Fibroblast of lung (primary cell): ENCODE results near the gene GABRD. TPM values are rescaled to one million over a fixed set of nuclear protein-coding genes. Genes with fewer than 3 reads are reported as not detected.

Experiments
- DNase-seq, 2 donors: peaks; one replicate each; pipeline versions ENCODE4 v3.0.0 to v3.0.0-alpha.2; 2010; ENCODE audit warnings: low read depth in 2 of 2
- H2AFZ ChIP-seq: 2 replicates; pipeline ENCODE4 v1.5.1; 2012; ENCODE audit warnings: low read length, control low read depth, inconsistent platforms
- H3K27ac ChIP-seq: 2 replicates; pipeline ENCODE4 v1.5.1; 2011; ENCODE audit warnings: low read length, control low read depth; ENCODE audit not compliant: insufficient read depth
- H3K27me3 ChIP-seq: 2 replicates; pipeline ENCODE4 v1.5.1; 2011; ENCODE audit warnings: mild to moderate bottlenecking, low read length; ENCODE audit not compliant: control insufficient read depth, insufficient read depth
- H3K36me3 ChIP-seq: 2 replicates; pipeline ENCODE4 v1.5.1; 2011; ENCODE audit warnings: low read length; ENCODE audit not compliant: control insufficient read depth, insufficient read depth
- H3K4me1 ChIP-seq: 2 replicates; pipeline ENCODE4 v1.5.1; 2011; ENCODE audit warnings: low read length; ENCODE audit not compliant: control insufficient read depth, insufficient read depth; ENCODE audit errors: extremely low read depth
- H3K4me2 ChIP-seq: 2 replicates; pipeline ENCODE4 v1.5.1; 2011; ENCODE audit warnings: low read length, control low read depth; ENCODE audit not compliant: insufficient read depth; ENCODE audit errors: extremely low read depth
- H3K4me3 ChIP-seq, 4 experiments: fragments of 200-600 bp in 1 of 4; sonication (generic) in 1 of 4; replicated peaks in 1 of 4; 2 replicates each; pipeline ENCODE4 v1.5.1; 2011 to 2016; ENCODE audit warnings: low read length in 4 of 4, low read depth in 3 of 4, mild to moderate bottlenecking in 3 of 4, control low read depth in 2 of 4, inconsistent platforms in 1 of 4, mixed read lengths in 1 of 4; ENCODE audit not compliant: insufficient read depth in 1 of 4; ENCODE audit errors: control extremely low read depth in 1 of 4
- H3K79me2 ChIP-seq: 2 replicates; pipeline ENCODE4 v1.5.1; 2012; ENCODE audit warnings: mild to moderate bottlenecking, low read length, inconsistent platforms; ENCODE audit not compliant: control insufficient read depth, insufficient read depth
- H3K9ac ChIP-seq: 2 replicates; pipeline ENCODE4 v1.5.1; 2011; ENCODE audit warnings: mild to moderate bottlenecking, low read length, control low read depth; ENCODE audit not compliant: insufficient read depth
- H3K9me3 ChIP-seq: 2 replicates; pipeline ENCODE4 v1.5.1; 2012; ENCODE audit warnings: low read depth, low read length; ENCODE audit not compliant: control insufficient read depth, insufficient read depth
- H4K20me1 ChIP-seq: 2 replicates; pipeline ENCODE4 v1.5.1; 2011; ENCODE audit warnings: low read length; ENCODE audit not compliant: control insufficient read depth, insufficient read depth; ENCODE audit errors: extremely low read depth
- EZH2 ChIP-seq: IDR thresholded peaks from 2 replicates; pipeline ENCODE4 v1.5.1; 2012; ENCODE audit warnings: low read length, control low read depth, mild to moderate bottlenecking; ENCODE audit errors: missing control alignments
- polyA plus RNA-seq, 2 donors: library from polyadenylated mRNA; depleted of rRNA in 1 of 2; stranded (reverse) in 1 of 2; unstranded in 1 of 2; fragments of >200 nt; gene quantifications; 2 replicates each; pipeline ENCODE4 v1.2.1, GENCODE V29; 2011 to 2012; ENCODE audit warnings: missing spikeins in 1 of 2
- total RNA-seq: library from RNA; depleted of rRNA; stranded (reverse); fragments of >200 nt; gene quantifications from 2 replicates; pipeline ENCODE4 v1.2.1, GENCODE V29; 2014
- TF ChIP-seq, protein P1 (sequence below), 2 donors: IDR thresholded peaks in 1 of 2; conservative IDR thresholded peaks in 1 of 2; 1 replicate in 1 of 2; 2 replicates in 1 of 2; pipeline ENCODE4 v1.5.1; 2011 to 2012; ENCODE audit warnings: low read length in 2 of 2, control low read depth in 1 of 2, inconsistent platforms in 1 of 2, low read depth in 1 of 2, mild to moderate bottlenecking in 1 of 2

Gene GABRD
- total and polyA plus RNA-seq, 2 donors (not counting 1 experiment from before 2014, with no cell fraction given) = not detected

DNA sequence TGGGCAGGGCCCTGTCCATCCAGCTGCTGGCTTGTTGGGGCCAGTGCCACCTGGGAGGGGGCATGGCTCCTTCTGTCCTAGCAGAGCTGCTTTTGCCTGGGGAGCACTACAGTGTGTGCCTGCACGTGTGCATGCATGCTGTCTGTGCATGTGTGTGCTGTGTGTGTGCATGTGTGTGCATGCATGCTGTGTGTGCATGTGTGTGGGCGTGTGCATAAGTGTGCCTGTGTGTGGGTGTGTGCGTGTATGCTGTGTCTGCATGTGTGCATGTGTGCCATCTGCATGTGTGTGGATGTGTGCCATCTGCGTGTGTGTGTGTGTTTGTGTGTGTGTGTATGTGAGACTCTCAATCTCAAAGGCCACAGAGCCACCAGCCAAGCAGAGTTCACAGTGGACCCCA is 22.7 kb downstream of the GABRD start:
- no peak for TF ChIP-seq EZH2
- TF ChIP-seq, protein P1, sequence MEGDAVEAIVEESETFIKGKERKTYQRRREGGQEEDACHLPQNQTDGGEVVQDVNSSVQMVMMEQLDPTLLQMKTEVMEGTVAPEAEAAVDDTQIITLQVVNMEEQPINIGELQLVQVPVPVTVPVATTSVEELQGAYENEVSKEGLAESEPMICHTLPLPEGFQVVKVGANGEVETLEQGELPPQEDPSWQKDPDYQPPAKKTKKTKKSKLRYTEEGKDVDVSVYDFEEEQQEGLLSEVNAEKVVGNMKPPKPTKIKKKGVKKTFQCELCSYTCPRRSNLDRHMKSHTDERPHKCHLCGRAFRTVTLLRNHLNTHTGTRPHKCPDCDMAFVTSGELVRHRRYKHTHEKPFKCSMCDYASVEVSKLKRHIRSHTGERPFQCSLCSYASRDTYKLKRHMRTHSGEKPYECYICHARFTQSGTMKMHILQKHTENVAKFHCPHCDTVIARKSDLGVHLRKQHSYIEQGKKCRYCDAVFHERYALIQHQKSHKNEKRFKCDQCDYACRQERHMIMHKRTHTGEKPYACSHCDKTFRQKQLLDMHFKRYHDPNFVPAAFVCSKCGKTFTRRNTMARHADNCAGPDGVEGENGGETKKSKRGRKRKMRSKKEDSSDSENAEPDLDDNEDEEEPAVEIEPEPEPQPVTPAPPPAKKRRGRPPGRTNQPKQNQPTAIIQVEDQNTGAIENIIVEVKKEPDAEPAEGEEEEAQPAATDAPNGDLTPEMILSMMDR (conservative IDR thresholded peaks at IDR 0.05 in 1 of 2, IDR thresholded peaks at IDR 0.05 in 1 of 2; ENCODE audit: low read depth in 1 of 2, low read length in 2 of 2) = no peak
- Histone ChIP-seq H4K20me1 (no peaks in the 10 kb centered on the region), H3K4me3 (no peak overlapping the region), H3K79me2 (no peaks in the 10 kb centered on the region), H3K9ac (no peak overlapping the region), H3K36me3 (no peaks in the 10 kb centered on the region), H2AFZ (no peak overlapping the region), H3K27me3 (peaks cover 2% of the 10 kb centered on the region), H3K9me3 (no peaks in the 10 kb centered on the region), H3K4me1 (no peaks in the 10 kb centered on the region), H3K27ac (no peak overlapping the region), H3K4me2 (no peak overlapping the region)
- no peak for DNase-seq

- Histone ChIP-seq H3K79me2 (no peaks in the 10 kb centered on the region), H3K27ac (no peak overlapping the region), H3K27me3 (peaks cover 2% of the 10 kb centered on the region), H3K4me1 (no peaks in the 10 kb centered on the region), H3K9ac (no peak overlapping the region), H3K4me3 (no peak overlapping the region), H4K20me1 (no peaks in the 10 kb centered on the region), H2AFZ (no peak overlapping the region), H3K9me3 (no peaks in the 10 kb centered on the region), H3K36me3 (no peaks in the 10 kb centered on the region), H3K4me2 (no peak overlapping the region)
- no peak for DNase-seq
- TF ChIP-seq, protein P1 (conservative IDR thresholded peaks at IDR 0.05 in 1 of 2, IDR thresholded peaks at IDR 0.05 in 1 of 2; ENCODE audit: low read depth in 1 of 2, low read length in 2 of 2) = no peak
- no peak for TF ChIP-seq EZH2
Measured at GRCh38 chr1:2042830-2043773, 24.0 kb downstream of the GABRD start.

- Histone ChIP-seq H3K27me3 (peaks cover 2% of the 10 kb centered on the region), H3K4me3 (no peak overlapping the region), H3K27ac (no peak overlapping the region), H4K20me1 (no peaks in the 10 kb centered on the region), H3K36me3 (no peaks in the 10 kb centered on the region), H2AFZ (no peak overlapping the region), H3K9ac (no peak overlapping the region), H3K79me2 (no peaks in the 10 kb centered on the region), H3K4me2 (no peak overlapping the region), H3K9me3 (no peaks in the 10 kb centered on the region), H3K4me1 (no peaks in the 10 kb centered on the region)
- no peak for DNase-seq
- TF ChIP-seq, protein P1 (conservative IDR thresholded peaks at IDR 0.05 in 1 of 2, IDR thresholded peaks at IDR 0.05 in 1 of 2; ENCODE audit: low read depth in 1 of 2, low read length in 2 of 2) = no peak
- TF ChIP-seq EZH2 = no peak
Measured at GRCh38 chr1:2043886-2044285, 24.7 kb downstream of the GABRD start.
